HG03175 (cell line): ENCODE data around the gene MAP3K4.

Experiments
- ATAC-seq: cut with Tn5 transposase; IDR thresholded peaks from one replicate; pipeline ENCODE4 v1.9.1; 2021; ENCODE audit warnings: mild to moderate bottlenecking, moderate library complexity; ENCODE audit not compliant: unreplicated experiment

Gene MAP3K4

DNA sequence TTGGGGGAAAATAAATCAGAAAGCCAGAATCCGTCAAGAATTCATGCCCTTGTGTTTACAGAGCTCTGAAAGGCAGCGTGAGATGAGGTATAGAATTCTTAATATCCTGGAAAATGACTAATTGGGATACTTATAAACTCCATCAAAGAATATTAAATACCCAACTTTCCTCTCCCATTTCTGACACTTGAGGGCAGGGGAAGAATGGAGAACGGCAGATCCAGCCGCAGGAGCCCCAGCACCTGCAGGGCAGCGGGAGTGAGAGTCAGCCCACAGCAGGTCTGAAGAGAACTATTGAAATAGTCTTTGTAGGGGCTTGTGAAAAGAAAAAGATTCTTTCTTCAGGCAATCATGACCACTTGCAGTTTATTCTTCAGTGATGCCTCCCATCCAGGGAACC is 175.1 kb downstream of the MAP3K4 start:
- no peak for ATAC-seq
